Epithelial cell of esophagus (primary cell): ENCODE data around the gene MAL.

Source experiments
- DNase-seq: peaks from one replicate; pipeline ENCODE4 v3.0.0; 2010; ENCODE audit warnings: low read depth
- H3K4me3 ChIP-seq: 2 replicates; pipeline ENCODE4 v1.5.1; 2011; ENCODE audit warnings: mild to moderate bottlenecking, low read length, control low read depth
- CTCF ChIP-seq: IDR thresholded peaks from 2 replicates; pipeline ENCODE4 v1.5.1; 2011; ENCODE audit warnings: low read depth, mild to moderate bottlenecking, low read length, control low read depth, inconsistent platforms; ENCODE audit not compliant: insufficient read depth; ENCODE audit errors: missing control alignments

MAL gene

DNA sequence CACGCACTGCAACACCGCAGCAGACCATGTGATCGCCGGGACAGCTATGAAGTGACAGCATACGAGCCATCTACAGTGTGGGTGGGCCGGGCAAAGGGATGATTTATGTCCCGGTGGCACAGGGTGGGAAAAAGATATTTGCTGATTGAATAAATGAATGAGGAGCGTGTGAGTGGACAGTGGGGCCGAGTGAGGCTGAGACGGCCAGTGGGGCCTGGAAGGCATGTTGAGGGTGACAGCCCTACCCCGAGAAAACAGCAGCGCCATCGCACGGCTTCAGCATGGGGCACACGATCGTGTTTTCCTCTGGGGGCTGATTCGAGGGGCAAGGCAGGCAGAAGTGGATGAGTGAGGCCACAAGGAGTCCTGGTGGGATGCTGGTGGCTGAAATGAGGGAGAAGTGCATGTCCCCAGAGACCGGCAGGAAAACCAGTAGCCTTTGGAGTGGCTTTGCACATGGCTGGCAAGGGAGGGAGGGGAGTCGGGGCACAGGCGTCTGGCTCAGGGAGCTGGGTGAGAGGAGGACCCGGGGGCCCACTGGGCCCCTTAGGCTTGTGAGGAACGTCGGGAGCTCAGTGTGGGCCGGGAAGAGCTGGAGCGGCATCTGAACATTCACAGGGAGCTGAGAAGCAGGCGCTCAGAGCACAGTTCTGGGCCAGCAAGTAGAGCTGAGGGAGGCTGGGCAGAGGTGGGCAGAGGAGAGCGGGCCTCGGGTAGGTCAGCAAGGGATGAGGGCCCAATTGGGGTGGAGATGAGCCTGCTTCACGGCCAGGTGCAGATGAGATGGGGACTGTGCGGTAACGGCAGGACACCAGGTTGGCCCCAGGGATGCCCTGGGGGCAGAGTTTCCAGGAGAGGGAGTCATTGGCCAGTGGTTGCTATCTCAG, 32.1 kb upstream of the MAL start:
- H3K4me3 ChIP-seq, result no peak overlapping the region
- TF ChIP-seq CTCF, result no peak
- DNase-seq, result no peak

GRCh38 chr2:94994063-94994913, 31.2 kb upstream of the MAL start:
- DNase-seq, result no peak
- TF ChIP-seq CTCF, result no peak
- H3K4me3 ChIP-seq, result no peak overlapping the region

DNA sequence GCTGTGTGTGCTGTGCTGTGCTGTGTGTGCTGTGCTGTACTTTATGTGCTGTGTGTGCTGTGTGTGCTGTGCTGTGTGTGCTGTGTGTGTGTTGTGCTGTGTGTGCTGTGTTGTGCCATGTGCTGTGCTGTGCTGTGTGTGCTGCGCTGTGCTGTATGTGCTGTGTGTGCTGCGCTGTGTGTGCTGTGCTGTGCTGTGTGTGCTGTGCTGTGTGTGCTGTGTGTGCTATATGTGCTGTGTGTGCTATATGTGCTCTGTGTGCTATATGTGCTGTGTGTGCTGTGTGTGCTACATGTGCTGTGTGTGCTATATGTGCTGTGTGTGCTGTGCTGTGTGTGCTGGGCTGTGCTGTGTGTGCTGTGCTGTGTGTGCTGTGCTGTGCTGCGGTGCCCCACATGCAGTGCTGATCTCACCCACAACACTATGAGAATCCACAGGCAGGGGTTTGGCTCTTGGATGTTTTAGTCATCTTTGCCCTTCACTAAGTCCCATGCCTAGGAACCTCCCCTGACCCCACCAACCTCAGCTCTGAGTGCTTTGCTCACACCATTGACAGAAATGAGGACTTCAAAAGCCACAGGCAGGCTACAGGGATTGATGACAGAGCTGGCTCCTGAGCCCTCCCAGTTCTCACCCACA, 30.5 kb upstream of the MAL start:
- H3K4me3 ChIP-seq, result no peak overlapping the region
- no peak for DNase-seq
- no peak for TF ChIP-seq CTCF

DNA sequence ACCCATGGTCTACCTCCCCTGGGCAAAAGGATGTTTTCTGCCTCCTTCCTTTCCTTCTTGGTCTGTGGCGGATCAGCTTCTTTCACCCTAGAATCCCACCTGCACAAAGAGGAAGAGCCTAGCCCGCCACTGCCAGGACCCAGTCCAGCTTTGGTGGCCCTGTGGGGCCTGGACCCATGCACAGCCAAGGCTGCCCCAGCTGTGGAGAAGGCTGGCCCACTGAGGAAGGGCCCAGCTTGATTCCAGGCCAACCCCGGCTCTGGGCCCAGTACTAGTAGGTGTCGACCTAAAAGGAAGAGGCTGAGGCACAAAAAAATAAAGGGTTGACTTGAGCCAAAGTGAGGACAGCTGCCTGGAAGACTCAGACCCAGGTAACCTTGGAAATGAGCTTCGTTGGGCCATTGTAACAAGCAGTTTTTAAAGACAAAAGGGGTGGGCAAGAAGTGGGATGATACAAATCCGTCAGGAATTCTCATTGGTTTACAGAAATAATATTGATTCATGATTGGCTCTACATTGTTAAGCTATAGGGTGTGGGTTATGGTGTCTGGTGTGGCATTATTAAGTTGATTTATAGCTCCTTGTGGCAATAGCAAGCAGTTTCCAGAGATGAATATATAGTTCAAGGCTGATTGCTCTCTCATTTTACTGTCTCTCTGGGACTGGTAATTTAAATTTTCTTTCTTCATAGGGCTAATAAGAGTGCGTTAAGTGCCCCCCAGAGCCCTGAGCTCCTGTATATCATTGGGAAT, 29.8 kb upstream of the MAL start:
- H3K4me3 ChIP-seq, result no peak overlapping the region
- DNase-seq, result no peak
- no peak for TF ChIP-seq CTCF

DNA sequence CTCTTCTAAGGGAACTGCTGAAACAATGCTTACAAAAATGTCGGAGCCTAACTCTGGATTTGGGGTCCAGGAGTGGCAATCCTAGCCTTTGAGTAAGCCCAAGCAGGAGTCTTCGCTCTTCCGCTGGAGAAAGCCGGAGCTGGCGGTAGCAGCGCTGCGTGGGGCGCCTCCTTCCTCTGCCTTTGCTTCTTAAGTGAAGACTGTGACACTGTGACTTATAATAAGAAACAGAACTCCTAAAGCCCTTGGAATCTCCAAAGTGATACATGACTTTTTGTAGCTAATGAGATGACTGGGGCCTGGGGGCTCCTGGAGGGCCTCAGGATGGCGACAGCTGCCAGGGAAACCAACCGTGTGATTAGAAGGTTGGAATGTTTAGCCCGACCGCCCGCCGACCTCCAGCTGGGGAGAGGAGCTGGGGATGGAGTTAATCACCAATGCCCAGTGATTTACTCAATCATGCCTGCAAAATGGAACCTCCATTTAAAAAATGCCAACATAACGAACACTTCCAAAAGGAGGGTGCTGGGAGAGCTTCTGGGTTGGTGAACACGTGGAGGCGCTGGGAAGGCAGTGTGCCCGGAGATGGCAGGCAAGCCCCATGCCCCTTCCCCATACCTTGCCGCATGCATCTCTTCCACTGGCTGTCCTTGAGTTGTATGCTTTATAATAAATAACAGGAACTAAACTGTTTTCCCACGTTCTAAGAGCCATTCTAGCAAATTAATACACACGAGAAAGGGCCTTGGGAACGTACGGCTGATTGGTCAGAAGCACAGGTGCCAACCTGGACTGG, 29.0 kb upstream of the MAL start:
- no peak for DNase-seq
- no peak for TF ChIP-seq CTCF
- no peak overlapping the region for H3K4me3 ChIP-seq
